Rectal smooth muscle tissue (tissue), 1 donor: ENCODE measurements around the gene CCSAP.
"Not testable (repeated sequence)": the region's sequence is repeated elsewhere in the genome, so short reads cannot be mapped to it uniquely, and the experiment has no call there.

Experiments
- H3K27ac ChIP-seq: one replicate; pipeline ENCODE4 v1.7.0; 2013; ENCODE audit warnings: low read depth, low read length, inconsistent platforms
- H3K27me3 ChIP-seq: one replicate; pipeline ENCODE4 v1.7.0; 2013; ENCODE audit warnings: low read length; ENCODE audit not compliant: control insufficient read depth, insufficient read depth
- H3K36me3 ChIP-seq: one replicate; pipeline ENCODE4 v1.7.0; 2013; ENCODE audit warnings: low read length; ENCODE audit not compliant: control insufficient read depth, insufficient read depth
- H3K4me1 ChIP-seq: one replicate; pipeline ENCODE4 v1.7.0; 2013; ENCODE audit warnings: low read length; ENCODE audit not compliant: control insufficient read depth, insufficient read depth
- H3K4me3 ChIP-seq: one replicate; pipeline ENCODE4 v1.7.0; 2013; ENCODE audit warnings: low read length
- H3K9ac ChIP-seq: one replicate; pipeline ENCODE4 v1.7.0; 2013; ENCODE audit warnings: low read length

The CCSAP gene

DNA sequence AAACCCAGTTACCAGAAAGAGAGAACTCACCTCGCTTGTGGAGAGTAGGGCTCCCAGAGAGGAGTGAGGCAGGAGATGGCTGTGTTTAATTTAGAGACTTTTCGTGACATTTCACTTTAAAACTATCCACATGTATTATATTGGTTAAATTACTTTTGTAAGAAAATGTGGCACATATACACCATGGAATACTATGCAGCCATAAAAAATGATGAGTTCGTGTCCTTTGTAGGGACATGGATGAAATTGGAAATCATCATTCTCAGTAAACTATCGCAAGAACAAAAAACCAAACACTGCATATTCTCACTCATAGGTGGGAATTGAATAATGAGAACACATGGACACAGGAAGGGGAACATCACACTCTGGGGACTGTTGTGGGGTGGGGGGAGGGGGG is 51.2 kb downstream of the CCSAP start:
- not testable (repeated sequence) for H3K36me3 ChIP-seq

DNA sequence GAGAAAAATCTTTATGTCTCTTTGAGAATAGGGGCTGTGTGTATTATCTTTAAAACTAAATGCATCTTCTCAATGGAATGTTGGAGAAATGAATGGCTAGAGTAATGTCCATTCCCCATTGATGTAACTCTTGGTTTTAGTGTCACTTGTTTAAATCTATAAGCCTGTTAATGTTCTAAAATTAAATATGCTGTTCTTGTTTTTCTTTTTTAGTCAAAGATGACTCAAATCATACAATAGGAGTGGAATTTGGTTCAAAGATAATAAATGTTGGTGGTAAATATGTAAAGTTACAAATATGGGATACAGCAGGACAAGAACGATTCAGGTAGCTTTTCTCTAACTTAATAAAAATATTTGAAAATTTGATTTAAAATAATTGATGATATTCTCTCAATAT is 54.3 kb downstream of the CCSAP start:
- Histone ChIP-seq H3K27me3 (no peaks in the 10 kb centered on the region), H3K4me3 (no peak overlapping the region), H3K9ac (no peak overlapping the region), H3K4me1 (no peaks in the 10 kb centered on the region), H3K36me3 (no peaks in the 10 kb centered on the region), H3K27ac (no peak overlapping the region)

More for the DNA sequence above, 51.2 kb downstream of the CCSAP start:
- not testable (repeated sequence) for H3K27me3 ChIP-seq, H3K4me3 ChIP-seq, H3K4me1 ChIP-seq, H3K27ac ChIP-seq, H3K9ac ChIP-seq

DNA sequence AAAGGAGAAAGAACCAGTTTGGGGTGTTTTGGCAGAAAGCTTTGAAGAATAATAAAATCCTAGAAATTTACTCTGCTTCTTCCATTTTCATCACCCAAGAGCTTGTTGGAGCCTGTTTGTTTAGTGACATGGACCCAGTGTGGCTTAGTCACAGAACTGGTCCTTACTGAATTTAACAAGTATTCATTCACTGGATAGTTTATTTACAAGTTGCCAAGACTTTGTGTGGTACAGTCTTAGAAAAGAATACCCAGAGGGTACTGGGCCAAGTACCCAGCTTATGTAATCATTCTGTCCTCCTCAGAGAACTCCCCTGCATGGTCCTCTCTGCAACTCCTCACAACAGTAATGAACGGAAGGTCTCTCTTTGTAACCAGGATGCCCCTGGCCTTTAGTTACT is 55.6 kb downstream of the CCSAP start:
- Histone ChIP-seq H3K36me3 (no peaks in the 10 kb centered on the region), H3K27me3 (no peaks in the 10 kb centered on the region), H3K4me1 (no peaks in the 10 kb centered on the region), H3K4me3 (no peak overlapping the region), H3K27ac (no peak overlapping the region), H3K9ac (no peak overlapping the region)

GRCh38 chr1:229286099-229286766 is 56.6 kb downstream of the CCSAP start:
- no peaks in the 10 kb centered on the region for H3K27me3 ChIP-seq
- no peaks in the 10 kb centered on the region for H3K4me1 ChIP-seq
- H3K27ac ChIP-seq: no peak overlapping the region
- no peak overlapping the region for H3K9ac ChIP-seq
- no peak overlapping the region for H3K4me3 ChIP-seq
- H3K36me3 ChIP-seq: no peaks in the 10 kb centered on the region

- Histone ChIP-seq H3K9ac (no peak overlapping the region), H3K27me3 (no peaks in the 10 kb centered on the region), H3K4me3 (no peak overlapping the region), H3K4me1 (no peaks in the 10 kb centered on the region), H3K36me3 (no peaks in the 10 kb centered on the region), H3K27ac (no peak overlapping the region)
Observed at GRCh38 chr1:229285440-229285839, 57.4 kb downstream of the CCSAP start.

- Histone ChIP-seq H3K4me3 (no peak overlapping the region), H3K4me1 (no peaks in the 10 kb centered on the region), H3K9ac (no peak overlapping the region), H3K27me3 (no peaks in the 10 kb centered on the region), H3K36me3 (no peaks in the 10 kb centered on the region), H3K27ac (no peak overlapping the region)
Observed at GRCh38 chr1:229284887-229285286, 58.0 kb downstream of the CCSAP start.

GRCh38 chr1:229283183-229283611 is 59.6 kb downstream of the CCSAP start:
- H3K27ac ChIP-seq: no peak overlapping the region
- no peaks in the 10 kb centered on the region for H3K4me1 ChIP-seq
- no peaks in the 10 kb centered on the region for H3K27me3 ChIP-seq
- no peaks in the 10 kb centered on the region for H3K36me3 ChIP-seq
- no peak overlapping the region for H3K9ac ChIP-seq
- no peak overlapping the region for H3K4me3 ChIP-seq

- Histone ChIP-seq H3K27ac (no peak overlapping the region), H3K9ac (no peak overlapping the region), H3K27me3 (no peaks in the 10 kb centered on the region), H3K36me3 (no peaks in the 10 kb centered on the region), H3K4me1 (no peaks in the 10 kb centered on the region), H3K4me3 (no peak overlapping the region)
Observed at GRCh38 chr1:229282295-229282823, 60.5 kb downstream of the CCSAP start.

GRCh38 chr1:229281339-229281926 is 61.4 kb downstream of the CCSAP start:
- Histone ChIP-seq H3K27me3 (no peaks in the 10 kb centered on the region), H3K36me3 (no peaks in the 10 kb centered on the region), H3K9ac (no peak overlapping the region), H3K4me1 (no peaks in the 10 kb centered on the region), H3K27ac (no peak overlapping the region), H3K4me3 (no peak overlapping the region)

- Histone ChIP-seq H3K36me3 (no peaks in the 10 kb centered on the region), H3K27me3 (no peaks in the 10 kb centered on the region), H3K27ac (no peak overlapping the region), H3K4me3 (no peak overlapping the region), H3K4me1 (no peaks in the 10 kb centered on the region), H3K9ac (no peak overlapping the region)
Observed at GRCh38 chr1:229280921-229281320, 61.9 kb downstream of the CCSAP start.

DNA sequence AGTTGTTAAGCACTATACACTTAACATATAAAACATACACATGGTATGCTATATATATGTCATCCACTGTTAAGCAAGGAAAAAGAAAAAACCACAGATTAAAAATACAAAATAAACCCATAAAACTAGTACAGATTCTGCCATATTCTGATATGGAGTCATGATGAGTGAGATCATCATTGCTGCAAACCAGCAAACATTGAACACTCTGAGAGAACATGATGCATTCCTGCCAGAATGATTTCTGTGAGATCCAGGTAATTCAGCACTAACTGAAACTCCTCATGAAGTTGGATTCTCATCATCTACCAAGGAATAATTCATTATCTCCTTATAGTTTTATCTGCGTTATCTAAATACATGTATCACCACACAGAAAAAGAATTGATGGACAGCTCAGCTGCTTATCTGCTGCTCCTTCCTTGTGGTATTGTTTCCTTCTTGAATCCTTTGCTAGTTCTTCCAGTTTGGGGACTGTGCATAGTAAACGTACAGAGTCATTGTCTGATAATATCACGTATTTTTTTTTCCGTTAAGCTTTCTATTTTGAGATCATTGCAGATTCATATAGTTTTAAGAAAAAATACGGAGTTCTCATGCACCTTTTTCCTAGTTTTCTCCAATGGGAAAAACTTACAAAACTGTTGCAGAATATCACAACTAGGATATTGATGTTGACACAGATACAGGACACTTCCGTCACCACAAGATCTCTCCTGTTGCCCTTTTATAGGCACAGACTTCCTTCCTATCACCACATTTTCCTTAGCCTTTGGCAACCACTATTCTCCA is 62.6 kb downstream of the CCSAP start:
- no peaks in the 10 kb centered on the region for H3K4me1 ChIP-seq
- H3K27ac ChIP-seq: no peak overlapping the region
- H3K9ac ChIP-seq: no peak overlapping the region
- no peak overlapping the region for H3K4me3 ChIP-seq
- no peaks in the 10 kb centered on the region for H3K36me3 ChIP-seq
- no peaks in the 10 kb centered on the region for H3K27me3 ChIP-seq

- Histone ChIP-seq H3K27ac (no peak overlapping the region), H3K4me1 (no peaks in the 10 kb centered on the region), H3K27me3 (no peaks in the 10 kb centered on the region), H3K36me3 (no peaks in the 10 kb centered on the region), H3K9ac (no peak overlapping the region), H3K4me3 (no peak overlapping the region)
Observed at GRCh38 chr1:229279242-229279641, 63.6 kb downstream of the CCSAP start.
